HG03439 (cell line): ENCODE results near the gene NPNT.

ENCODE experiments used
- ATAC-seq: cut with Tn5 transposase; IDR thresholded peaks from one replicate; pipeline ENCODE4 v1.9.1; 2021; ENCODE audit warnings: mild to moderate bottlenecking, moderate library complexity; ENCODE audit not compliant: unreplicated experiment

NPNT gene

GRCh38 chr4:105967058-105967658 is 71.9 kb downstream of the NPNT start:
- no peak for ATAC-seq

GRCh38 chr4:105969575-105969974 is 74.3 kb downstream of the NPNT start:
- no peak for ATAC-seq

DNA sequence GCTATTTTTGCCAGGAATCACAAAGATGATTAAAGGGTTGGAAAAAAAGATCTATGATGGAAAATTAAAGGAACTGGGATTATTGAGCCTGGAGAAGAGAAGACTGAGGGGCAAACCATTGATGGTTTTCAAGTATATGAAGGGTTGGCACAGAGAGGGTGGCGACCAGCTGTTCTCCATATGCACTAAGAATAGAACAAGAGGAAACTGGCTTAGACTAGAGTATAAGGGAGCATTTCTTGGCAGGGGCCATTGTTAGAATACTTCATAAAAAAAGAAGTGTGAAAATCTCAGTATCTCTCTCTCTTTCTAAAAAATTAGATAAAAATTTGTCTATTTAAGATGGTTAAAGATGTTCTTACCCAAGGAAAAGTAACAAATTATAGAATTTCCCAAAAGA is 75.1 kb downstream of the NPNT start:
- ATAC-seq, result no peak

DNA sequence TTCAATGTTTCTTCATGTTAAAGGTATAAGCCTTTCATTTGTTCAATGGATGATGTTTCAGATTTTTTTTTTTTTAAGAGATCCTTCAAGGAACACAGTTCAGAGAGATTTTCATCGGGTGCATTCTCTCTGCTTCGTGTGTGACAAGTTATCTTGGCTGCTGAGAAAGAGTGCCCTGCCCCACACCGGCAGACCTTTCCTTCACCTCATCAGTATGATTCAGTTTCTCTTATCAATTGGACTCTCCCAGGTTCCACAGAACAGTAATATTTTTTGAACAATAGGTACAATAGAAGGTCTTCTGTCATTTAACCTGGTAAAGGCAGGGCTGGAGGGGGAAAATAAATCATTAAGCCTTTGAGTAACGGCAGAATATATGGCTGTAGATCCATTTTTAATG is 75.8 kb downstream of the NPNT start:
- no peak for ATAC-seq

DNA sequence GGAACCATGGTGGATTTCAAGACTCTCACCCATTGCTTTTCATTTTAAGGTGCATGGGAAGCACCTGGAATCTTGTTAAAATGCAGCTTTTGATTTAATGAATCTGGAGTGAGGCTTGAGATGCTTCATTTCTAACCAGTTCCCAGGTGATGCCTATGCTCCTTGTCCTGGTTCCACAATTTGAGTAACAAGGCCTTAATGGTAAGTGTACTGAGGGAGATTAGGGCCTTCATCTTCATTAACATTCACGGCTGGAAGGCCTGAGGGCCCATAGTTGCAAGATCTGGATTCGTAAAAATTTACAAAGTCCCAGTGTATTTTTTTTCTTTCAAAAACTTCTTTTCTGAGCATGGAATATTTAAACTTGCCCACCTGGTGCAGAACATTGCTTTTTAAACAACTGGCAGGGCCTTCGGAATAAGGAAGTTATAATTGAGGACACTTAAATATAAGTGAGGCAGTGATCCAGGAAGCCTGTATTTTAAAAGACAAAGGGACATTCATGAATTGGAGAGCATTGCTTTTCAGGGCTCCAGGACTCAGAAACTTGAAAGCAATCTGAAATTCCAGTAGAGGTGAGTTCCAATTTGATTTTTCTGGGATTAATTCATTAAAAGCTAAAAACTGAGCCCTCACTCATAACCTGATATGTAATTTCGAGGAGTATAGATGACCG is 77.8 kb downstream of the NPNT start:
- no peak for ATAC-seq

DNA sequence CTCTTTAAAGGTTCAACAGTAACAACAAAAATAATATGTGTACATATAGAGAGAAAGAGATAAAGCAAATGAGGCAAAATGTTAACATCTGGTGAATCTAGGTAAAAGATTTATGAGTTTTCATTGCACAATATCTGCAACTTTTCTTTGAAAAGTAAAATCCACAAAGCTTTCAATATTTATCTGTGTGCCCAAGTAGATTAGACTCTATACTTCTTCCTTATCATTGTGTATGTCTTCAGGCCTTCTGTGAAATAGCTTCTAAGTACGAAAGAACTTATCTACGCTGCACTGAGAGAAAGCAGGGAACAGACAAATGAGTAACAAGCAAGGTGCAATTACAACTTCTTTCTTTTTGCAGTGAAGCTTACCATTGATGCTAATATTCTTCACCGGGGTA is 81.6 kb downstream of the NPNT start:
- ATAC-seq, result no peak

DNA sequence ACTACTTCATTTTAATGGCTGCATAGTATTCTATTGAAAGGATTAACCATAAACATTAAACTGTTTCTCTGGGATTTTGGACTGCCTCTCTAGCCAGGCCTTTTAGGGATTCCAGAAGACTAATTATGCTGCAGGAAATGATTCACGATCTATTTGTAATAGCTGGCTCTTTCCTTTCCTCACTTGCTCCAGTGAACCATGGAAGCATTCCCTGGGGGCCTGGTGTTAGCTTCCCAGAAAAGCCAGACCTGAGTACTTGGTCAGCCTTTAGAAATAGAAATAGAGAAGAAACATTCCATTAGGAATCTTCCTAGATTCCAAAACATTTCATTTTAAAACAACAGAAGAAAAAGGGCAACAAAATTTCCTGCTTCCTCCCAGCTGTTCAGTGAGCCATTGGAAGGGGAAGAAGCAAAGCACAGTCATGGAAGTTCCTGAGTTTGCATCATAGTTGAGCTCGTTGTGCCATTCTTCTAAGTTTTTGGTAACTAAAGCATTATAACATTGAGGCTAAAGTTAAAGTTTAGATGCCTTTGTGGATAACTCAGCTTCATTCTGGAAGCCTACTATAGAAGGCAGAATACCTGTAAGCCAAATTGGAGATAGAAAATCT is 83.5 kb downstream of the NPNT start:
- ATAC-seq, result no peak

GRCh38 chr4:105979506-105979905 is 84.2 kb downstream of the NPNT start:
- ATAC-seq, result no peak

DNA sequence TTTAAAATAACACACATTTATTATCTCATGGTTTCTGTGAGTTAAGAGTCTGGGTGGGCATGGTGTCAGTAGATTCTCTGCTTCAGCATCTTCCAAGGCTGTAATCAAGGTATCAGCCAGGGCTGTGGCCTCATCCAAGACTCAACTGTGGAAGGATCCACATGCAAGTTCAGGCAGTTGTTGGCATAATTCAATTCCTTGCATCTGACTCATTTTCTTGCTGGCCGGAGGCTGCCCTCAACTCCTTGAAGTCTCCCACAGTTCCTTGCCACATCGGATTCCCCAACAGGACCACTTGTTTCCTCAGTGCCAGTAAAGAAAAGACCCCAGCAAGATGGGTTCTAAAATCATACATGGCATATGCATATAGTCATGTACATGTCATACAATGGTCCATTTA is 93.4 kb downstream of the NPNT start:
- no peak for ATAC-seq

DNA sequence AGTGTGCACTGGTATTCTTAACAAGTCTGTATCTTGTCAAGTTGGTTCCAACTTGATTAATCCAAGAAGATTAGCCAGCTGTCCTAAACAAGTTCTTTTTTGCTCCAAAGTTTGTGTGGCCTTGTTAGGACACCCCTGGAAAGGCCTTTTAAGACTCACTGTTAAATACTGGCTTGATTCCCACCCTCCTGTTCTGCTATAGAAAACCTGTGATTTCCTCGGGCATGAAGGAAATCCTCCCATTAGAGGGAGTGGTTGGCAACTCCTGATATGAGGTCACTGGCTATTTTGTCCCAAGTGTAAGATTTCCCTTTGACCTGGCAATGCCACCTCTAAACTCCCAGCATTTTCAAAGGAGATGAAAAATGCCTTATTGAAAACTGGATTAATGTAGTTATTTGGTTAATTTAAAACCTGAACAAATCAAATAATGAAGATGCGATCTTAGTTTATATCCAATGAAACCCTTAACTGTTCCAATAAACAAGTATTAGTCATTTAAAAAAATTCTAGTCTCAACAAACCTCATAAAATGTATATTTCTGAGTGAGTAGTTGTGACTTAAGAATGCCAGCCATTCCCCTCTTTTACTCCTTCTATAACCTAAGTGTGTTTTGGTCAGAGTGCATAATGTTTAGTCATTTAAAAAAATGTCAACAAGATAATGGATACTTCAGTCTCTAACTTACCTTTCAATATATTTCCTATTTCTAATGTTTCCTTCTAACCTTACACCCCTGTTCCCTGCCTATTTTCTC is 94.4 kb downstream of the NPNT start:
- no peak for ATAC-seq

DNA sequence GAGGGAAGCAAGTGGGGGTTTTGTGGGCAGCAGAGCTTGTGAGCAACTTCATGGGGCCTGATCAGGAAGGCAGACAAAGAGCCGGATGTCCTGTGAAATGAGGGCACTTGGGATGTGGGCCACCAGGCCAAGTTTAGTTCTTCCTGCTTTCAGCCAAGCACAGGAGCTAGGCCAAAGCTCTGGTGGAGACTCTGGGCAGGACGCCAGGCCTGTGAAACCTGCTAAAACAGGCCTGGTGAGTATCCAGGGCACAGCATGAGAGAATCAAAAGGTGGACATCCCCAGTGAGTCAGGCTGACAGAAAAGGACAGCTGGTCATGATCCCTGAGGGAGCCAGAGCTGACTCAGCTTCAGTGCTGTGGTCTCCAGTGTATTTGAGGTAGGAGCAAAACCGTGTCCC is 95.7 kb downstream of the NPNT start:
- ATAC-seq, result no peak

DNA sequence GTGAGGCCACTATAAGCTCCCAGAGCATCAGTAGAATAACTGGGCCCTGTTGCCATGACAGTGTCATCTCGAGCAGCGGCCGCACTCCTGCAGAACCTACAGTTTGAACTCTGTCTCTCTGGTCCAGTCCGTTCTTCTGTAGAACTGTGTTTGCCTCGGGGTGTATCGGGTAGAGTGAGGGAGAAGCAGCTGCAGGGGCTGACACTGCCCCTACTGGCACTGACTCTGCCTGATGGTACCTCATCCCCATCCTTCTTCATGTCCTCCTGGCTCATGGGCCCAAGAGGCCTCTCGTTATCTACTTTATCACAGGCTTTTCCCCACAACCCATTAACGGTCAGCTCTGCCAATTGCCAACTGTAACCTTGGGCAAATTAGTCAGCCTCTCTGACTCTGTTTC is 96.5 kb downstream of the NPNT start:
- no peak for ATAC-seq

DNA sequence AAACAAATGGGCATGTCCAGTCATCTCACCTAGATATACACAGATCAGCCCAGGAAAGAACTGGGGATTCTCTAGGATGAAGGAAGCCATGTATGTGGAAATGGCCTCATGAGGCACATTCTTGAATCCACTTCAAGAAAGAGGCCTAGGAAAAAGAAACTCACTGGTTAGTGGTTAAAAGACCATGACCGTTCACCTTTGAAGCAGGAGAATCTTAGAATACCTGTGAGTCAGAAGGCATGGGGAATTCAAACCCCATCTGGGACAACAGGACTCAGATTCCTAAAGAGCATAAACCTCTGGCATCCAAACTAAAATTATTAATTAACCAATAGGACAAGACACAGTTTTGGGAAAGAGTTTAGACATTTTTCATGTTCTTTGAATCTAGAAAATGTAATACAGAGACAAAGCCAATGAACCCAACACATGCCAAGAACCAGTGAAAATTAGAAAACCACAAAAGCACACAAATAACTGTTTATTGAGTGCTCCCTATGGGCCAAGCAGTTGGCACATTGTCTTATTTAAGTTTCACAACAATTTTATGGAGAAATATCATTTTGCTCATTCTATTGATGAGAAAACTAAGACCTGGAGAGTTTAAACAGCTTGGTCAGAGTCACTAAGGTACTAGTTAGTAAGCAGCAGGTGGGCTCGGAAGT is 97.5 kb downstream of the NPNT start:
- no peak for ATAC-seq

- no peak for ATAC-seq
Measured at GRCh38 chr4:105994061-105994460, 98.8 kb downstream of the NPNT start.

DNA sequence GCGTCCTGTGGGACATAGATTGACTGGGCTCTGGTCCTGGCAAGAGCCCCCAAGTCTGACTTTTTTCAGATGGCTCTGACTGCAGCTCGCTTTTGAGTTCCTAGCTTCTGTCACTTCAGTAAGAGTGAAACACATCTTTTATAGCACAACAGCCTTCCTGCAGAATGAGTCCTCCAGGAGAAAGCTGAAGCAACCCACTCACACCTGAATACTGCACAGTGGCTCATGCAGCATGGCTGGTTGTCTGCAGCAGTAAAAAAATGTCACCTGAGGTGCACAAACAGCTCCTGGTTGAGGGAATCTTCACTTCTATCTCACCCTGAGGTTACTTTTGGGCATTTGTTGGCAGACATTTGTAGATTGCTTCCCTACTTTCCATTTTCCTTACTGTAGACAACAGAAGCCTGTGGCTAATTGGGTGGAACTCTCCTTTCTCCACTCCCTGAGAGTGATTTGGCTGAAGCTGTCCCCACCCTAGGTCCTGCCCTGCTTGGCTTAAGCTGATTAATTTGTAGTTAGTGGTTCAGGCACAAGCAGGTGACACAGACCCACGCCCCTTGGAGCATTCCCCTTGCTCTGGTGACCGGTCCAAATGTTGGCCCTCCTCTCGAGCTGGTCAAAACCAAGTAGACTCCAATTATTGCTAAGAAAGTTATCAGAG is 99.7 kb downstream of the NPNT start:
- no peak for ATAC-seq

- no peak for ATAC-seq
Measured at GRCh38 chr4:105996845-105997244, 101.6 kb downstream of the NPNT start.

DNA sequence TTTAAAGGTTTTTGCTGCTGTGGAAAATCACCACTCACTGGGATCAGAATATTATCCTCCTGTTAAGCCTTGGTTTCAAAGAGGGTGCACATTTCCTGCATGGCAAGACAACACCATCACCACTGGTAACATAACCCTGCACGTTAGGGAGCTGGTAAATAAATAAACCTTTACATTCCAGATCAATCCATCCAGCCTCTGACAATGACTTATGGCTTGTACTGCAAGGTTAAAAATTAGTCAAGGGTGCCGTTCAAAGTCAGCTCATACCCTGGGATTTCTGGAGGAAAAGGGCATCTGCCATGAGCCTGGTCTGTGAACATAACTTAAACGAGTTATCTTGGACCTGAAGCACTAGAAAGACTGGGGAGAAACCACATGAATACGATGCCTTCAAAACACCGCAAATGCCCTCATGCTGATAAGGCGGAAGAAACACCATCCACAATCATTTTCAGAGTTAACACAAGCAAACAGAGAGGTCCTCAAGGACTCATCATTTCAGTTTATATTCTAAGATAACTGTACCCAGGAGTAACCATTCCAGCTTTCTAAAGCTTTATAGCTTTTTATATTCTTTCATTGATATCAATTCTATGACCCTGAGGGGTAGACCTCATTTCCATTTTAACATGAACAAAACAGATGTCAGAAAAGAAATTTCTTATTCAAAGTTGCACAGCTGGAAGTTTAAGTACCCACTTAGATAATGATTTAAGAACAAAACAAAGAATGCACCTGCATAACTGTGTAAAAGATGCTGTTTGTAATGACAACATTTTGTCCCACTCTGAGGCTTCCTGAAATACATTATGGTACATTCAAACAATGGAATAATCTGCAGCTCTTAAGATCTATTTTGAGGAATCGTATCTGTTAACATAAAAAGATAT is 103.1 kb downstream of the NPNT start:
- no peak for ATAC-seq

- ATAC-seq, result no peak
Measured at GRCh38 chr4:106002994-106003393, 107.7 kb downstream of the NPNT start.

DNA sequence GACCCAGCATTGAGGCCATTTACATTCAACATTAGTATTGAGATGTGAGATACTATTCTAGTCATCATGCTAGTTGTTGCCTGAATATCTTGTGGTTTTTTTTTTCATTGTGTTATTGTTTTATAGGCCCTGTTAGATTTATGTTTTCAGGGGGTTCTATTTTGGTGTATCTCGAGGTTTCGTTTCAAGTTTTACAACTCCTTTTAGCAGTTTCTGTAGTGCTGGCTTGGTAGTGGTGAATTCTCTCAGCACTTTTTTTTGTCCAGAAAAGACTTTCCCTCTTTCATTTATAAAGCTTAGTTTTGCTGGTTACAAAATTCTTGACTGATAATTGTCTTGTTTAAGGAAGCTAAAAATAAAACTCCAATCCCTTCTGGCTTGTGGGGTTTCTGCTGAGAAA is 115.5 kb downstream of the NPNT start:
- no peak for ATAC-seq

- no peak for ATAC-seq
Measured at GRCh38 chr4:106011387-106011786, 116.1 kb downstream of the NPNT start.
